GM18873 (cell line): ENCODE data around the gene SERPINI1.

Experiments used
- ATAC-seq: cut with Tn5 transposase; IDR thresholded peaks from one replicate; pipeline ENCODE4 v1.9.1; 2021; ENCODE audit warnings: mild to moderate bottlenecking, moderate library complexity, moderate number of reproducible peaks; ENCODE audit not compliant: unreplicated experiment, low FRiP score

Gene SERPINI1, protein sequence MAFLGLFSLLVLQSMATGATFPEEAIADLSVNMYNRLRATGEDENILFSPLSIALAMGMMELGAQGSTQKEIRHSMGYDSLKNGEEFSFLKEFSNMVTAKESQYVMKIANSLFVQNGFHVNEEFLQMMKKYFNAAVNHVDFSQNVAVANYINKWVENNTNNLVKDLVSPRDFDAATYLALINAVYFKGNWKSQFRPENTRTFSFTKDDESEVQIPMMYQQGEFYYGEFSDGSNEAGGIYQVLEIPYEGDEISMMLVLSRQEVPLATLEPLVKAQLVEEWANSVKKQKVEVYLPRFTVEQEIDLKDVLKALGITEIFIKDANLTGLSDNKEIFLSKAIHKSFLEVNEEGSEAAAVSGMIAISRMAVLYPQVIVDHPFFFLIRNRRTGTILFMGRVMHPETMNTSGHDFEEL

DNA sequence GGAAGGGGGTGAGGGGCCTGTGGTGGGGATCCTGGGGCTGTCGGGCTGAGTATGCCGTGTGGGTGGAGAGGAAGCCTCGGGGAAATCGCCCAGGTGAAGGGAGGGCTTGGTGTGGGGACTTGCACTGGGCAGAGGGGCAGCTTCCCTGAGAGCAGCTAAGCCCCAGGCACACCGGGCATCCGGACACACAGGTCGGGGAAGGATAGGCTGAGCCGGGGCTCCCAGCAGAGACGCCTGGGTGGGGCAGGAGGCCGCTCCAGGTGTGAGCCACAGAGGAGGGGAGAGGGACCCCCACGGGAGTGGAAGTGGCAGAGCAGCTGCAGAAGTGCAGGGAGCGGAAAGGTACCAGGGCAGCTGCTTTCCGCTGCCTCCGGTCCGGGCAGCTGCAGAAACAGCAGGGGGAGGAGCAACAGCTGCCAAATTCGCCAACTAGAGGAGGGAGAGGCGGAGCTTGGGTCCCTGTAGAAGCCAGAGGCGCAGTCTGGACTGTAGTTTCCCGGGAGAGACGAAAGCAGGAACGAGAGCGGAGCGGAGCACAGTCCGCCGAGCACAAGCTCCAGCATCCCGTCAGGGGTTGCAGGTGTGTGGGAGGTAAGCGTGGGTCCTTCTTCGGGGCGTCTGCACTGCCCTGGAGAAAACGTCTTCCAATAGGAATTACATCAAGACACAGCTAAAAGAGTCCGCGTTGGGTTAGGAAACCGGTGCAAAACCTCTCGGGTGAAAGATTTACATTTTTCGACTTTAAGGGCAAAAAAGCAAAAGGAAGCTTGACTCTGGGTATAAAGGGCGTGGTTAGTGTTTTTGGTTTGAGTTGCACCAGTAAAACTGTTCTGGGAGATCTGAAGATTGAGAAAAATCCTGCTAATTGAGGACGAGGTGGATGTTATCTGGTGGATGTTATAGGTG, at the start of gene SERPINI1:
Gene SERPINI1, plus strand, starts transcription at position 489 of the 906 bp plus-strand sequence. CDS start 53,408 bp downstream, outside the sequence.
- peak; percentile 58 for ATAC-seq

DNA sequence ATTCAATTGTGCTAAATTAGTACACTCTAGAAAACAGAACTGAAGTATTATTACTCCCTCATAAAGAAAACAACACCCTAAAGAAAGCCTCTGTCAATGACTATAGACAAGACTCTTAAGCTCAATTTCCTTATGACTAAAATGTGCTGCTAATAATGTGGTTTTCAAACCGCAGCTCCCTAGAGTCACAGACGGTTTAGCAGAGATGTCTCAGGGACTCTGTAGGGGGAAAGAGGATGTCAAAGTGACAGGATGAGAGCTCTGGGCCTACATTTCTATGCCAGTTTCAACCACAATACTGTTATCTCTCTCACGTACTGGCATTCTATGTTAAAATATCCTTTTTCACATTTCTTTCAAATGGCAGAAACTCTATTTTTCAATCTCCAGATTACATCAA, 44.2 kb upstream of the SERPINI1 start:
- peak; percentile 100 for ATAC-seq

DNA sequence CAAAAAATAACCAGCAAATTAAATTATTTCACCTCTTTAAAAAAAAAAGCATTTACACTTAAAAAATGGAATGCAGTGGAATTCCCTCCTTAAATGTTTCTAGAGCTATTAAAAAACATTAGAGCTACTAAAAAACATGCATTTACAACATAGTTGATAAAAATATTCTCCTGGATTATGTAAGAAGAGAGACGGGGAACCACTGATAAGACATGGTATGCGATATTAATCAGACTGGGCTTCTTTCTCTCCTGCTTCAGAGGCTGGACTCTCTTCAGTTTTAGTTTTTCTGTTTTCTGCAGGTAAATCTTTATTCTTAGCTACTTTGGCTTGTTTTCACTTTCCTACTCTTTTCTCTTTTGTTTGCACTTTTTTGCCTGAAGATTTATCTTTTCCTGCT, 41.4 kb upstream of the SERPINI1 start:
- no peak for ATAC-seq

DNA sequence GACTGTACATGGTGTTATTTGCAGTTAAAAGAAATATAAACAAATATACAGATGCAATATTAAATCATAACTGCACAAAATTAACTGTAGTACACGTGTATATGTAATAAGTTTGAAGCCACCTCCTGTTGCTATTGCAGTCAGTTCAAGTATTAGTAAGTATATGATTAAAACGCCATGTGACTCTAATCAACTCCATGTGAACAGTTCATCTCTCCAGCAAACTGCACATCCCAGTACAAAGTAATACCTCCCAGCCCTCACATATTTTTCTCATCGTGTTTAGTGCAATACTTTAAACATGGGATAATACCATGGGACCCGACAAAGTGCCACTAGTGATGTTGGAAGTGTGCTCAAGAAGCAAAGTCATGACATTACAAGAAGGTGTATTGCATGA, 35.5 kb upstream of the SERPINI1 start:
- no peak for ATAC-seq

DNA sequence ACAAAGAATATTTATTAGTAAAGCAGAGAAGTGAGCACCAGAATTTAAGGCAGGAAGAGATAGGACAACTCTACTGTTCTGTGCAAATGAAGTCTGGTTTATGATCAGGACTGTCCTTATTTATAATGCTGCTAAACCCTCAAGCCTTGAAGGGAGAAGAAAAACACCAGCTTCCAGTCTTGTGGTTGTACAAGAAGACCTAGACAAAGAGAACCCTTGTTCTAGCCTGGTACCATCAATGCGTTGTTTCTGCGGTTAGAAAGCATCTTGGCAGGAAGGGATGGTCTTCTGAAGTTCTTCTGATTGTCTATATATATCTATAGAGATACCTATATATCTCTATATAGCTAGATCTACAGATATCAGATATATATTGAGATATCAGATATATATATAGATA, 34.6 kb upstream of the SERPINI1 start:
- ATAC-seq: no peak

DNA sequence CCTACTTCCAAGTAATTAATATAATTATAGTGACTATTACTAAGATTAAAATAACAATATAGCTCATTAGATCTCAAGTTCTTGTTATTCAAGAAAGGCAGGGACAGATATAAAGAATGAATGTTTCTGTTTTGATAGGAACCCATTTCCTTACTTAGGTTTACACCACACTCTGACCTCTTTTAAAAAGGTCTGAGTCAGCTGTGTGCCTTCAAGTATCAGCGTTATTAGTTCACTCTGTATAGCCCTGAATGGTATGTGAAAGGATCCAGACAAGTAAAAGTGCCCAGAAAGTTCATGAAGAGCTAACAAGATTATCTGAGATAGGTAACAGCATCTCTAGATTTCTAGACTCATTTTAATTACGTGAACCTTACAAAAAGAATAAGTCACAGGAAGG, 29.7 kb upstream of the SERPINI1 start:
- no peak for ATAC-seq

DNA sequence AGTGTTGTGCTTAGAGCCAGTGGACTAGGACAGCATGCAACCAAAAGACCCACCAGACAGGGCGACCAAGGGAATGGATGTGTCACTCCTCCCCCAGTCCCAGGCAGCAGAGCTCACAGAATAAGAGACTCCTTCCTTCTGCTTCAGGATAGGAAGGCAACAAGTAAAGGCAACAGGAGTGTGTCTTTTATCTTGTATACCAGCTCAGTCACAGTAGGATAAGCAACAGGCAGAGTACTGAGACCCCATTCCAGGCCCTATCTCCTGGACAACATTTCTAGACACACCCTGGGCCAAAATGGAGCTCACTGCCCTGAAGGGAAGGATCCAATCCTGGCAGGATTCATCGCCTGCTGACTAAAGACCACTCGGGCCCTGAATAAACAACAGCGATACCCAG, 25.8 kb upstream of the SERPINI1 start:
- no peak for ATAC-seq

DNA sequence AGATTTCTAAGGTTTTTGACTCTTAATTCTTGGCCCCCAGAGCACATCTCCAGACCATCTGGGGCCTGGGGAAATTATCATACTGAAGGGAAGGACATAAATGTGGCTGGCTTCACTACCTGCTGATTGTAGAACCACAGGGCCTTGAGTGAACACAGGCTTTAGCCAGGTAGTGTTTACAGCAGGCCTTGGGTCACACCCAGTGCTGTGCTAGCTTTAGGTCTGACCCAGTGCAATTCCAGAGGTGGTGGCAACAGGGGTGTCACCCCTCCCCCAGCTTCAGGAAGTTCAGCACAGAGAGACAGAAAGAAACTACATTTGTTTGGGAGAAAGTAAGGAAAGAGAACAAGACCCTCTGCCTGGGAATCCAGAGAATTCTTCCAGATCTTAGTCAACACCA, 25.0 kb upstream of the SERPINI1 start:
- ATAC-seq: no peak

DNA sequence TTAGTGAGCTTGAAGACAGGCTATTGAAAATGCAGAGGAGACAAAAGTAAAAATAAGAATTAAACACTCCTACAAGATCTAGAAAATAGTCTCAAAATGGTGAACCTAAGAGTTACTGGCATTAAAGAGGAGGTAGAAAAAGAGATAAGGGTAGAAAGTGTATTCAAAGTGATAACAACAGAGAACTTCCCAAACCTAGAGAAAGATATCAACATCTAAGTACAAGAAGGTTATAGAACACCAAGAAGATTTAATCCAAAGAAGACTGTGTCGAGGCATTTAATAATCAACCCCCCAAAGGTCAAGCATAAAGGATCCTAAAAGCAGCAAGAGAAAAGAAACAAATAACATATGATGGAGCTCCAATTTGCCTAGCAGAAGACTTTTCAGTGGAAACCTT, 24.1 kb upstream of the SERPINI1 start:
- no peak for ATAC-seq

DNA sequence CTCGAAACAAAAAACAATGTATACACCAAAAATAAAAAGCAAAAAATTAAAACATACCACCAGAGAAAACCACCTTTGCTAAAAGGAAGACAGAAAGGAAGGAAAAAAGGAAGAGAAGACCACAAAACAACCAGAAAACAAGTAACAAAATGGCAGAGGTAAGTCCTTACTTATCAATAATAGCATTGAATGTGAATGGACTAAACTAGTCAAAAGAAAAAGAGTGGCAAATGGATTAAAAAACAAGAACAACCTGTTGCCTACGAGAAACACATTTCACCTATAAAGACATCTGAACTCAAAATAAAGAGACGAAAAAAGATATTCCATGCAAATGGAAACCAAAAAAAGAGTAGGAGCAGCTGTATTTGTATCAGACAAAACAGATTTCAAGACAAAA, 23.1 kb upstream of the SERPINI1 start:
- no peak for ATAC-seq

DNA sequence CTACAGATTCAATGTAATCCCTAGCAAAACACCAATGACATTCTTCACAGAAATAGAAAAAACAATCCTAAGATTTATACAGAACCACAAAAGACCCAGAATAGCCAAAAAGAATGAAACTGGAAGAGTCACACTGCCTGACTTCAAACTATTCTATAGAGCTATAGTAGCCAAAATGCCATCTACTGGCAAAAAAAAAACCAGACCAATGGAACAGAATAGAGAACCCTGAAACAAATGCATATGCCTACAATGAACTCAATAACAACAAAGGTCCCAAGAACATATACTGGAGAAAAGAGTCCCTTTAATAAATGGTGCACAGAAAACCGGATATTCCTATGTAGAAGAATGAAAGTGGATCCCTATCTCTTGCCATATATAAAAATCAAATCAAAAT, 20.6 kb upstream of the SERPINI1 start:
- no peak for ATAC-seq

DNA sequence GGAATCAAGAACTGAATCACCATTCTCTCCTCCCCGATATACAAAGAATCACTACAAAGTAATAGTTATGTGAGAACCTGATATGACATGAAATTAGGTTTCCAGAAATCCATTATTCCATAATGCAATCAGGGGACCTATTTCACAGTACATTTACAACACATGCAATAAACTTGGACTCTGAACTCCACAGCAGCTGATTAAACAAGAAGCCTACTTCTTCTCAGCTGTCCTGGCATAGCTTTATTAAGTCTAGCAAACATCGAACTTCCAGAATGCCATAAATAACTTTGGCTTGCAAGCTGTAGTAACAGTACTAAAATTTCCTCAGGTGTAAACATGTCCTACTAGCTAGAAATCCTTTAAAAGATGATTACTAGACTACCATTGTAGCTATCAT, 18.6 kb upstream of the SERPINI1 start:
- no peak for ATAC-seq

DNA sequence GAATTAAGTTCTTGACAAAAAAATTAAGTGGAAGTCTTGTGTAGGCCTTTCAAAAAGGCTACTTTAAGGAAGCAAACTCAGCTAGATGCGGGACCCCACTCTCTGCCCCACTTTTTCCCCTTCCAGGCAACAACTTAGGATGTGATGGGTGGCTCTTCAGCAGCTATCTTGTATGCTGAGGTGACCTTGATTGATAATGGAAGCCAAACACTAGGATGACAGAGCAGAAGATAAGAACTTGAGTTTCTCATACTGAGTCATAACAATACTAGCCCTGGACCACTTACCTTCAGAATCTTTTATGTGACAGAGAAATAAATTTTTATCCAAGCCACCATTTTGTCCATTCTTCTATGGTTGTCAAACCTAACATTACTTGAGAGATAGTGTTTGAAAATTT, 16.9 kb upstream of the SERPINI1 start:
- no peak for ATAC-seq

DNA sequence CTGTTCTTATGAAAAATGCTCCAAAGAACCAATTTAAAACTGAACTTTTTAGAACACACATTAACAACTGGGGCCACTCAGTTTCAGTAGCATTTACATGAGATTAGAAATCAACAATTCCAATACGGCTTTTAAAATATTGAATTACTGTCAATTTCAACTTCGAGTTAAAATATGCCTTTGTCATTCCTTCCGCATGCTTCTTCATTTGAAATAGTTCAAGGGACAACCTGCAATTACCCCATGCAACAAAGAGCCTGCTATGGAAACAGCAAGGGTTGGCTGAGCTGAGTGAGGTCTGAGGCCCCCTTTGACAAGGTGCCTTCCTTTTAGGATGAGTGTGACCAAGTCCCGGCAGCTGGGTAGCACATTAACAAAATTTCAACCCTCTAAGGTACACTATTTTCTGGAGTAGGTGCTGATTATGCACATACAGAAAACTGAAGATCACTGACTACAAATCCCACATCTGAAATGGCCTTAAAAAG, 12.5 kb upstream of the SERPINI1 start:
- no peak for ATAC-seq

DNA sequence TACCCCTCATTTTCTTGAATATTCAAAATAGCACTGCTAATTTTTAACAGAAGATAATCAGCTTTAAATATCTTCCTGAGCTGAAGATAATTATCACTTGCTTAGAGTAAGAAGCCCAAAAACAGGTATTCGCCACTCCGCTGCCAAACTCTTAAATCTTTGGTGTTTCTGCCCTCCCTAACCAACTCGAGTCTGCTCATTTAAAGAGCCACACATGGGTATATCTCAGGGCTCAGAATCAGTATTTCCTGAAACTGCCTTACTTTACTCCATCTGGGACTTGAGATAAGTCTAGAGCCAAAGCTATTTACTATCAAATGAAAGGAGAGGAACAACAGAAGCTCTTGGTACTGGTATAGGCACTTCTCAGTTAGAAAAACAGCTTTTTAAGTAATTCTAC, 11.6 kb upstream of the SERPINI1 start:
- ATAC-seq: no peak

DNA sequence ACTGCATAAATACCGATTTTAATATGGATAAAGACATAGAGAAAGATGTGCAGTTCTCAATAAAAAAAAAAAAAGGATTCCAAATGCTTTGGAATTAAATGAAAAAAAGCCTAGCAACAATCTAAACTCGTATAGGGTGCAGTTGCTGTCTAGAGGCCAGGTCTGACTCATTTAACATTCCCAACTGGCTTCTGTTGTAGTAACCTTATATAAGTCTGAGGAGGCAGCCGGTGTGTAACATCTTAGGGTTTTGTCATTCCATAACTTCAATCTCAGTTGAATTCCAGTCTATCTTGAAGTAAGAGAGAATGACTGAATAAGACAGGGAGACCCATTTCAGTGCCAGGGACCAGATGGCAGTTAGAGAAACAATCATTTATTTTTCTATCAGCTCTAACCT, 7.3 kb upstream of the SERPINI1 start:
- ATAC-seq: no peak

DNA sequence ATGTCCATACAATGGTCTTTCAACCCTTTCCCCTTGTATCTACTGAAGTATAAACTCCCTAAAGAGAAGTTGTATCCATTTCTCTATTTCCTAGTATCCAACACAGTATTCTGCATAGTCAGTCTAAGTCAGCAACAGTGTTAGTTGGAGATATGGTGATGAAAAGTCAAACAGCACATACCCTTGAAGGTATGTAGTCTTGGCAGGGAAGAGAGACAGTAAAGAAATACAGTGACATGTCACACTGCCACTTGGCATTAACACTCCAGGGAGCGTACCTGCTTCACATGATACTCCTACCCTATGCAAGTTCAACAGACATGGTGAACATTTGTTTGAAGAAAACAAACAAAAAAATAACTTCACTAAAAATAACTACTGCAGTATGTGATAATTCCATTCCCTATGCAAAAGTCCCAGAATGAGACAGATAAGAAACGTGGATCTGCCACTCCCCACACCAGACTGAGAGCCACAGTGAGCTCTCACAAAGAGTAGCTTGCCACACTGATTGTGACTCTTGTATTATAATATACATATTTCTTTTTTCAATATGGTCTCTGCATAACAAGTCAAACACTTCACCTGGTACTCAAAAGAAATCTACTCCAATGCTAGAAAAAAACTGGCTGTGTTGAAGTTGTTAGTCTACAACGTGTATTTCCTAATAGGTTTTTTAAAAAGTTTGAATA, 6.7 kb upstream of the SERPINI1 start:
- no peak for ATAC-seq

DNA sequence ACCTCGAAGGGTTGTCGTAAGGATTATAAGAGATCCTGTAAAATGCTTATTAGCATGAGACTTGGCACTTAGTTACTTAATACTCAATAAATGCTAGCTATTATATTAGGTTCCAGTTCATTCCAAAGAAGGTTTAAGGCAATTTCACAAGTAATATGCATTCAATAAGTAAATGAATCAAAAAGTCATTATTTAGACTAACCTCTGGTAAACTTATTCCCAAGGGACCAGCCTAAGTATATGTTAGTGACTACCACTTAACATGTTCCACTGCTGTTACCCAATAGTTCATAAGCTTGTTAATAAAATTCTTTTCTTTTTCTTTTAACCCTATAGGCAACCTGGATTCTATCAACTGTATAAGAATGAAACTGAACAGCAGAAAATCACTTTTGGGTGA, 5.9 kb upstream of the SERPINI1 start:
- no peak for ATAC-seq

DNA sequence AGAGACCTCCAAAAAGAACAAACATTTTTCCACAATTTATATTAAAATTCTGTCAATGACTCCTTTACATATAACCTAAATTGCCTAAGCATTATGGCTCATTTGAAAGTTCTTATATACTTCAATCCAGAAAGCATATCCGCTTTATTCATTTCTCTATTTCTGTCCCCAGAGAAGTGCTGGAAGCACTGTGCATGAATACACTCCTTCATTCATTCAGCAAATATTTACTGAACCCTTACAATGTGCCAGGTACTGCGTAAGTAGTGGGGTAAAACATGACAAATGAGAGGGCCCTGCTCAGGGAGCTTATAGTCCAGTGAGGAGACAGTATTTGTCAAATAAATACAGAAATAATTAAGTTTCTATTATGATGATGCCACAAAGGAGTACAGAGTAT, 4.1 kb upstream of the SERPINI1 start:
- no peak for ATAC-seq

DNA sequence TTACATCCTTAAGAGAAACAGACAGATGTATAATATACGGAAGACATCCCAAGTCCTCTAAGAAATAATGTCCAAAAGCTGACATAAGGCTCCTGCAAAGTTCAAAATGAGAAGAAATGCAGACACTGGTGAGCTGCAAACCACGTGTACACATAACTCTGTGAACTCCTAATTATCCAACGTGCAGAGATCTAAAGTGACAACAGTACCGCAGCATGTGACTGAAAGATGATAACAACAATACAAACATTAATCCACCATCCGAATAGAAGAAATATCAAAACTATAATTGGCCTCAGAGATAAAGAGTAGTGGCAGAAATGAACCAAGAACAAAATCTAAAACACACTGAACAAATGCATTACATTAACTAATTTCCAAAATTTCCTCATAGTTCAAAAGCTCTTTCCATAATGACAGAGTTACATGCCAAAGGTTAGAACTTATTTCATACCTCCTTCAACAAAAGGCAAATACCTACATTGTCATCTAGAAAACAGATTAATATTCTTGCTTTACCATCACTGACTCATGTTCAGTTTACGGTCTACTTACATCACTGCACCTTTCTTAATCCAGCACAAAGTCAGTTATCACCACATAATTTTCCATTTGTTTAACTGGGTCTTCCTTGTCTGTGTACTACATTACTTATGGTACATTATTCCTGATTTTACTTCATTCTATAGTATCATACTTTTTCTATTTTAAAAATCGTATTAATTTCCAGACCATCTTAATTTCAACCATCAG, 3.0 kb upstream of the SERPINI1 start:
- no peak for ATAC-seq
